ENCODE measurements around the gene ZNF429.
"Not testable (repeated sequence)": the region's sequence is repeated elsewhere in the genome, so short reads cannot be mapped to it uniquely, and the experiment has no call there.

The ZNF429 gene

DNA sequence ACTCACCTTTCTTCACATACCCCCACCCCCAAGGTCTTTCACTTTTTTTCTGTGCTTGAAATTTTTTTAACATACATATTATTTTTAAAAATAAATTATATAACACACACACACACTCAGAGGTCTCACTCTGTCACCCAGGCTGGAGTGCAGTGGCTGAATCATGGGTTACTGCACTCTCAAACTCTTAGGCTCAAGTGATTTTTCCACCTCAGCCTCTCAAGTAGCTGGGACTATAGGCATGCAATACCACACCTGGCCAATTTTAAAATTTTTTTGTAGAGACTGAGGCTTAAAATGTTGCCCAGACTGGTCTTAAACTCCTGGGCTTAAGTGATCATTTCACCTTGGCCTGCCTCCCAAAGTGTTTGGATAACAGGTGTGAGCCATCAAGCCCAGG lies 32.9 kb upstream of the ZNF429 start:
- TF ChIP-seq, protein P1, sequence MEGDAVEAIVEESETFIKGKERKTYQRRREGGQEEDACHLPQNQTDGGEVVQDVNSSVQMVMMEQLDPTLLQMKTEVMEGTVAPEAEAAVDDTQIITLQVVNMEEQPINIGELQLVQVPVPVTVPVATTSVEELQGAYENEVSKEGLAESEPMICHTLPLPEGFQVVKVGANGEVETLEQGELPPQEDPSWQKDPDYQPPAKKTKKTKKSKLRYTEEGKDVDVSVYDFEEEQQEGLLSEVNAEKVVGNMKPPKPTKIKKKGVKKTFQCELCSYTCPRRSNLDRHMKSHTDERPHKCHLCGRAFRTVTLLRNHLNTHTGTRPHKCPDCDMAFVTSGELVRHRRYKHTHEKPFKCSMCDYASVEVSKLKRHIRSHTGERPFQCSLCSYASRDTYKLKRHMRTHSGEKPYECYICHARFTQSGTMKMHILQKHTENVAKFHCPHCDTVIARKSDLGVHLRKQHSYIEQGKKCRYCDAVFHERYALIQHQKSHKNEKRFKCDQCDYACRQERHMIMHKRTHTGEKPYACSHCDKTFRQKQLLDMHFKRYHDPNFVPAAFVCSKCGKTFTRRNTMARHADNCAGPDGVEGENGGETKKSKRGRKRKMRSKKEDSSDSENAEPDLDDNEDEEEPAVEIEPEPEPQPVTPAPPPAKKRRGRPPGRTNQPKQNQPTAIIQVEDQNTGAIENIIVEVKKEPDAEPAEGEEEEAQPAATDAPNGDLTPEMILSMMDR (IDR thresholded peaks at IDR 0.05; ENCODE audit: insufficient read depth, low read depth, low read length, missing control alignments) = no peak
- no peak overlapping the region for H3K4me3 ChIP-seq (ENCODE audit: low read length)
- DNase-seq (ENCODE audit: low read depth) = no peak

- TF ChIP-seq, protein P1 (IDR thresholded peaks at IDR 0.05; ENCODE audit: insufficient read depth, low read depth, low read length, missing control alignments) = no peak
- peak; percentile 24 for DNase-seq (ENCODE audit: low read depth)
- peak overlapping the region; percentile 14 for H3K4me3 ChIP-seq (ENCODE audit: low read length)
Measured at GRCh38 chr19:21474671-21475181, 30.7 kb upstream of the ZNF429 start.

GRCh38 chr19:21482361-21482760 lies 23.0 kb upstream of the ZNF429 start:
- H3K4me3 ChIP-seq (ENCODE audit: low read length); DNase-seq (ENCODE audit: low read depth): not testable (repeated sequence)

DNA sequence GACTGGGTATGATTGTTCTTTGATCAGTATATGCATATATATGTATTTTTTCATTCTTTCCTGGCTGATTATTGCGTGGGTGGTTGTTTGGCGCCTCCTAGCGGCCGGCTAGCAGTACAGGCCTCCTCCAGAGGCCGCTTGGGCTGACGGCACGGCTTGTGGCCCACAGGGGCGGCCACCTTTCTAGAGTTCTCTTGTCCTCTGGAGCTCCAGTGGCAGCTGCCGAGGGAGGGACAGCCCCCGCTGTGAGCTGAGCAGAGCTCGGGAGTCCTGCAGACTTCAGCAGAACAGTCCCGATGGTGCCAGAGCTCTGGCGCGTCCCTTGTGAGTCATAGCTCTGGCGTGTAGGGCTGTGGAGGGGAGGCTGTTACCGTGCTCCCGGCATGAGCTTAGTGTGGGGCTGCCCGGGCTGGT lies 22.5 kb upstream of the ZNF429 start:
- TF ChIP-seq, protein P1 (IDR thresholded peaks at IDR 0.05; ENCODE audit: insufficient read depth, low read depth, low read length, missing control alignments) = peak; percentile 45
- peak overlapping the region; percentile 32 for H3K4me3 ChIP-seq (ENCODE audit: low read length)
- peak; percentile 29 for DNase-seq (ENCODE audit: low read depth)

GRCh38 chr19:21483589-21484170 lies 21.7 kb upstream of the ZNF429 start:
- peak overlapping the region; percentile 32 for H3K4me3 ChIP-seq (ENCODE audit: low read length)
- TF ChIP-seq, protein P1 (IDR thresholded peaks at IDR 0.05; ENCODE audit: insufficient read depth, low read depth, low read length, missing control alignments) = peak; percentile 46
- DNase-seq (ENCODE audit: low read depth) = peak; percentile 17

DNA sequence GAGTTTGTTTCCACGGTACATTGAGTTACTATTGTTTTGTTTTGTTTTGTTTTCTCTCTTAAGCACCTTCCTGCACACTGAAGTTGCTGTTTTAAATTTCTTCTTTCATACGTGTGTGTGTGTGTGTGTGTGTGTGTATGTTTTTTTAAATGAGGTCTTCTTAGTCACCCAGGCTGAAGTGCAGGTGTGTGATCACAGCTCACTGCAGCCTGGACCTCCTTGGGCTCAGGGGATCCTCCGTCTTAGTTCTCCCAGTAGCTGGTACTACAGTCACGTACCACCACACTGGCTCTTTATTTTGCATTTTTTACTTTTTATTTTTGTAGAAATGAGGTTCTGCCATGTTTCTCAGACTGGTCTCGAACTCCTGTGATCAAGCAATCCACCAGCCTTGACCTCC lies 20.8 kb upstream of the ZNF429 start:
- TF ChIP-seq, protein P1 (IDR thresholded peaks at IDR 0.05; ENCODE audit: insufficient read depth, low read depth, low read length, missing control alignments) = no peak
- H3K4me3 ChIP-seq (ENCODE audit: low read length) = no peak overlapping the region
- no peak for DNase-seq (ENCODE audit: low read depth)

GRCh38 chr19:21485926-21486325 lies 19.5 kb upstream of the ZNF429 start:
- TF ChIP-seq, protein P1 (IDR thresholded peaks at IDR 0.05; ENCODE audit: insufficient read depth, low read depth, low read length, missing control alignments) = no peak
- DNase-seq (ENCODE audit: low read depth) = no peak
- H3K4me3 ChIP-seq (ENCODE audit: low read length) = no peak overlapping the region

Measured in epithelial cell of esophagus (primary cell).